RPMI8226 (cell line): ENCODE results near the gene TFEB.

ENCODE experiments used
- DNase-seq: peaks from one replicate; pipeline ENCODE4 v3.0.0-alpha.2; 2015

The TFEB gene

DNA sequence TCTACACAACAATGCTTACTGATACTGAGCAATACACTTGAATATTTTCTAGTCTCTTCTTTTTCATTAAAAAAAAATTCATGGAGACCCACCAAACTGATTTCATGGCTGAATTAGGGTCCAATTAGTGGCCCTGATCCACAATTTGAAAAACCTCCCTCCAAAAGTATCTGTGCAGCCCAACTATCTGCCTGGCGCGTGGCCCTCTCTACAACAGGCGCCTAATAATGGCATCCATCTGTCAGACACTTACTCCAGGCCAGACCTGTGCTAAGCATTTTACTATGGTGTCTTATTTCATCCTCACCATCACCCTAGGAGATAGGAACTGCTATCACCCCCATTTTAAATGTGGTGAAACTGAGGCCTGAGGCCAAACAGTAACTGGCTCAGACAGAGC lies 14.0 kb downstream of the TFEB start:
- no peak for DNase-seq

DNA sequence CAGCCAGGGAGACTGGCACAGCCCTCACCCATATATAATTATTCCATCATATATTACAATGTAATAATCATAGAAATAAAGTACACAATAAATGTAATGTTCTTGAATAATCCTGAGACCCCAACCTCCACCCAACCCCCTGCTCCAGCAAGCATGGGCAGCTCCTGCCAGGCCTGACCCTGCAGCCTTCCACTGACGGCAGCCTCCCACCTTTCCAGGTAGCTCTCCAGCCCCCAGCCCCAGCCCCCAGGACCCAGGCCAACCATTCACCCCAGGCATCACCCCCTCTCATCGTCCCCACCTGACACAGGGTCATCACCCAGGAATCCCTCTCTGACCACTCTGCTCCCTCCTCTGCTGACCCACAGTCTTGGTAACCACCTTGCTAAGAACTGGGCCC lies 14.6 kb downstream of the TFEB start:
- DNase-seq, result no peak

DNA sequence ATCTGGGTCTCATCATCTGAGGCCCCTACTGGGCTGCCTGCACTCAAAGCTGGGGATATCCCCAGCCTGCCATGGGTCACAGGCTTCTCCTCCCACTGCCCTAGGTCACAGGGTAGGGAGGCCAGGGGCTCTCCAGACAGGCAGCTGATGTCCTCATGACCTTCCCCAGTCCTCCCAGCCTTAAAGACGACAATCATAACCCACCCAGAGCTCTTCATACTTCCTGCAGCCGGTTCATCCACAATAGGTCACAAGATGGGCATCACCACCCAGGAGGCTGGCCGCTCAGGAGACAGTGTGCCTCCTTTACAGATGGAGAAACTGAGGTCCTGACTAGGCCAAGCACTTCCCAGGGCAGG lies 15.2 kb downstream of the TFEB start:
- DNase-seq, result no peak

DNA sequence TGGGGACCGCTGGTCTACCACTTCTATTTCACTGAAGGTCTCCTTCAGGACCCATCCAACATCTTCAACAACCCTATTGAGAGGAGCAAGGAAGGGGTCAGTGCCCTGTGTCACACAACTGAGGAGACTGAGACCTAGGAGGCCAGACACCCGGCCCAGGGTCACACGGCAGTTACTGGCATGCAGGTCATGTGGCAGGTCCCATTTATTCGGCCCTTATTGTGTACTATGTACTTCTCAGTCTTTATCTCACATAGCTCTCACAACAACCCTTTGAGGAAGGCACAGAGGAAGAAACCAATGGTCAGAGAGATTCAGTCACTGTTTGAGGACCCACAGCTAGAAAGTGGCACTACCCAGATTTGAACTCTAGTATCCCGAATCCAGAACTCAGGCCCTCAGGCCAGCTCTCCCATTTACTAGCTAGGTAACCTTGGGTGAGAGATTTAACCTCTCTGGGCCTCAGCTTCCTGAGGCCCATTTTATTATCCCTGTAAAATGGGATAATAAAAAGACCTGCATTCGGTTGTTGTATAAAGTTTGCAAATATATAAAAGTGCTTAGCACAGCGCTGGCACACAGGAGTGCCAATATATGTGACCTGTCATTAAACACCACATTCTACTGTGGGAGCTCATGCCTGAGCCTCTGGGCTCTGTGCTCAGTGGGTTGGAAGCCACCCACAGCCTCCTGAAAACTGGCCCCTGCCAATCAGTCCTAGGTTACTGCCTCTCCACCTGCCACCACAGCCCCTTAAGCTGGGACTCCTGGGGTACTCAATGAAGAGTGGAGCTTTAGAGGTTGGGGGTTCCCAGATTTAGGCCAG lies 15.8 kb downstream of the TFEB start:
- no peak for DNase-seq

DNA sequence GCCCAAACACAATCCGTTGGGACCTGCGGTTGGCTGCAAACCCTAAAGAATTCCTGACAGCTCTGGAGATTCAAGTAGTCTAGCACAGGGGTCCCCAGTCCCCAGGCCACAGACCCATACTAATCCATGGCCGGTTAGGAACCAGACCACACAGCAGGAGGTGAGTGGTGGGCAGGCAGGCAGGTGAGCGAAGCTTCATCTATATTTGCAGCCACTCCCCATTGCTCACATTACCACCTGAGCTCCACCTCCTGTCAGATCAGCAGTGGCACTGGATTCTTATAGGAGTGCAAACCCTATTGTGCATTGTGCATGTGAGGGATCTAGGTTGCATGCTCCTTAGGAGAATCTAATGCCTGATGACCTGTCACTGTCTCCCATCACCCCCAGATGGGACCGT lies 16.6 kb downstream of the TFEB start:
- no peak for DNase-seq

DNA sequence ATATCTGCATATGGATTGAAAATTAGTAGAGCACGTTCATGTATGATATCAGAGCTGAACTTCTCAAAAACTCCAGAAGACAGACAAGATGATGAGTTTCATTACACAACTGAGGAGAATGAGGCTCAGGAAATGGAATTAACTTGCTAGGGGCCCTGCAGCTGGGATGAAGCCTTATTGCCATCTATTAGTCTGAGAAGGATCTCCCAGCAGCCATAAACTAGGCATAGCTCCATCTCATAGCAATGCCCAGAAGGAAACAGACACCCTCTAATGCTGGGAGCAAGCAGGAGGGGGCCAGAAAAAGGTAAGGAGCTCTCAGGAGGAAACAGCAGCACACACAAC lies 18.0 kb downstream of the TFEB start:
- no peak for DNase-seq

DNA sequence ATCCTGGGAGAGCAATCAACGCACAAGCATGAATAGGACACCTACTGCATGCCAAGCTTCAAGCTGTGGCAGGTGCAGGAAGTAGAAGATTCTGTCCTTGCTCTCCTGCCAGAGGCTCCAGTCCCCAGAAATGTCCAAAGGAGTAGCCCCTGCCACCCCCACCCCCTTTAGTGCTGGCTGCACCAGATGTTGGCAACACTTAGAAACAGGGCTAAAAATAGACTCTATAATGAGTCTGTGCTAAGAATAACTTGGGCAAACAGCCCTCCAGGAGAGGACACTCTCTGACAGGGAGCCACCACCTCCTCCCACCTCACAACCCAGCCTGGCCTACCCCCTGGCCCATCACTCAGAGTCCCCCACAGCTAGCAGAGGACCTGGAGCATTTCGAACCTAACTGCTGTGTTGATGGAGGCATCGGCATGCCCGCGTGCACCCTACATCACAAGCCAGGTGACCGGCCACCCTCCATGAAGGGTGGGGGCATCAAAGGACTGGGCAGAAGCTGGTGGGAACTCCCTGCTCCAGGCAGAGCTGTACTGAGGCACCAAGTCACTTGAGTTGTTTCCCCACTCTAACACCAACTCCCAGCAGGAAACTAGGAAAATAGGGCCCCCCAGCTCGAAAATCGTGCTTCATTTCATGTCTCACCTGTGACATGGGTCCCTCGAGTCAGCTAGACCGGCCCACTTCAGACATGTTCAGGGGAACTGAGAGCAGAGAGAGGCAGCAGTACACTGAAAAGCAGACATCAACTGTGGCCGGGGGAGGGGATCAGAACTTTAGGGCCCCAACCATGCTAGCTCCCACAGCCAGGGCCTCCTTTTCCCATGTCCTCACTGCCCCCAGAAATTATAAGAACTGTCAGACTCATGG lies 18.7 kb downstream of the TFEB start:
- peak; percentile 32 for DNase-seq

DNA sequence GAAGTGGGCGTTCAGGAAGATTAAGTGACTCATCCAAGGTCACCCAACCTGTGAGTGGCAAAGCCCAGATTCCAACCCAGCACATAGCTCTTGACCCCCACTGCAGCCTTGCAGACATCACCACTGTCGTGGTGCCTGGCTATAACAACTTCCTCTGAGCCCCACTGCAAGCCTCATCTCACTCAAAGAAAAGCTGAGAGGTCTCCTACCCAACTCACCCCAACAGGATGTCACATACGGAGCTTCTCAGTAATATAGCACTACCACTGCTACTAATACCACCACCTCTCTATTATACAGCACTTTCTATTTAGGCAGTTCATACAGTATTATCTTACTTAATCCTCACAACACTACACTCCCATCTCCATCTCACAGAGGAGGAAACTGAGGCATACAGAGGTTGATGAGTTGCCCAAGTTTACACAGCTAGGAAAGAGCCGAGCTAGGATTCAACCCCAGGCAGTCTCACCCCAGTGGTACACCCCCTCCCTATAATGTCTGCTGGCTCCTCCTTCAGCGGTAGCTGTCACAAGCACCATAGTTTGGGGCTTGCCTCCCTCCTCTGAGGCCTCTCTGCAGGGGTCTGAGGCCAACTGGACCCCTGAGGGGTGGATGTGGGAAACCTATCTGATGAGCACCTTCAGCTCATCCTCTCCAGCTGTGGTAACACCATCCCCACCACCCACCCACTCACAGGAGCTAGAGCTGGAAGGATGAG lies 19.5 kb downstream of the TFEB start:
- DNase-seq, result no peak

DNA sequence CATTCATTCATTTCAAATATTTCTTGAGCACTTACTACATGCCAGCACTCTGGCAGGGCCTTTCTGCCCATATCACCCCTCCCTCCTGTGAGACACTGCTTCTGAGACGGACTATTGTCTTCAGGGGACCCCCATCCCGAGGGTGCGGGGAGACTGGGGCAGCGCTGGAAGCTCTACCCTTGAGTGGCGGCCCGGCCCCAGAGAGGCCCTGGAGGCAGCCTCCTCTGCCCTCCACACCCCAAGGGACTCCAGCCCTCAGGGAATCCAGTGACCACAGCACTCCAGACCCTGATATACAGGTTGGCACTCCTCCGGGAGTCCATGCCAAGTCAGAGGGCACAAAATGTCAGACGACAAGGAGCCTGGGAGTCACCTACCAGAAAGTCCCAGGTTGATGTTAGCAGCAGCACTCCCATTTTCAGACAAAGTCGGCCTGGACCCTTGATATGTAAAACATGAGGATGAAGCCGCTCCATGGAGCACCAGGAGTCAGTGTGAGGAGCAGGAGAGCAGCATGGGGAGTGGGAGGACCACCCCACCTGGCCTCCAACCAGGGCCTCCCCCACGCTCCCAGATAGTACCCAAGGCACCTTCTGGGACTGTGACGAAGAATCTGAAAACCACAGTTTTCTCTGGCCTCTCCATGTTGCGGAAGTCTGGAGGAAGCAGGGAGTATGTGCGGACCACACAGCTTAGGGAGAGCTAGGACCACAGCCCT lies 20.7 kb downstream of the TFEB start:
- no peak for DNase-seq

DNA sequence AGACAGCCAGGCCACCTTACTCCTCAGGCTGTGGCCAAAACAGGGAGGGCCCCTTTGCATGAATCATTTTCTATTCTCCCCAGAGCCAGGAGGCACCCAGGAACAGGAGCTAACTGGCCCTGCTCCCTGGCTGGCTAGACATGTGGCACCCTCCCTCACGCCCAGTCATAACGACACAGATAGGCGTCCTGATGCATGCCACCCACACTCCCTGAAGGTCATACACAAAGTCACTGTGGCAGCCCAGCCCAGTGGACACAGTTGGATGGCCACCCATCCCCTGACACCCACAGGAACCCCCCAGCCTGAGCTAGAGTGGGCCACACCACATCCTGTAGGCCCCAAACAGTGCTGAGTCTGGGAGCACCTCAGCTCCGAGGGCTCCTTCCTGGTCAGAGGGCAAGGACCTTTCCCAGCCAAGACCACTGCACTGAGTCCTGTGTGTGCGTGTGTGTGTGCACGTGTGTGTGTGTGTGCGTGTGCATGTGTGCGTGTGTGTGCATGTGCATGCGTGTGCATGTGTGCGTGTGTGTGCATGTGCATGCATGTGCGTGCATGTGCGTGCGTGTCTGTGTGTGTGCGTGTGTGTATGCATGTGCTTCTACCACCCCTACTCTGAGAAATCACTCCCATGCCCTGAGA lies 21.6 kb downstream of the TFEB start:
- DNase-seq, result no peak

DNA sequence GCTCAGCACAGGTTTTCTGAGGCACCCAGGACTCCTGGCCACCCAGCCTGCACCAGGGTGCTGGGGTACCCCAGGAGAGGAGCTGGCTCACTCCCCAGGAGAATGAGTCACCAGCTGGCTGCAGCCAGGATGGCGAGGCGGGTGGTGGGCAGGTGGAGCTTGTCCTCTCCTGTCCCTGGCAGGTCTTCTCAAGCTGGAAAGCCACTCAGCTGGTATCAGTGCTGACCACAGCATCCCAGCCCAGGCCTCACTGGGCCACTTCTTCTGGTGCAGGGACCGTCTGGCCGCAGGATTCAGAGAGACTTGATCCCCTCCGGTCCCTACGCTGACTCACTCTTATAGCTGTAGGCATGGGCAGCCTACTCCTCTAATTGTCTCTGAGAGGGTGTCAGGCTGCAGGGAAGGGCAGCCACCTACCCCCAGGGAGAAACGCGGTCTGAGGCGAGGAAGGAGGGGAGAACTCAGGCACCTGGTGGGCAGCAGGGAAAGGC lies 22.2 kb downstream of the TFEB start:
- DNase-seq, result peak; percentile 35

DNA sequence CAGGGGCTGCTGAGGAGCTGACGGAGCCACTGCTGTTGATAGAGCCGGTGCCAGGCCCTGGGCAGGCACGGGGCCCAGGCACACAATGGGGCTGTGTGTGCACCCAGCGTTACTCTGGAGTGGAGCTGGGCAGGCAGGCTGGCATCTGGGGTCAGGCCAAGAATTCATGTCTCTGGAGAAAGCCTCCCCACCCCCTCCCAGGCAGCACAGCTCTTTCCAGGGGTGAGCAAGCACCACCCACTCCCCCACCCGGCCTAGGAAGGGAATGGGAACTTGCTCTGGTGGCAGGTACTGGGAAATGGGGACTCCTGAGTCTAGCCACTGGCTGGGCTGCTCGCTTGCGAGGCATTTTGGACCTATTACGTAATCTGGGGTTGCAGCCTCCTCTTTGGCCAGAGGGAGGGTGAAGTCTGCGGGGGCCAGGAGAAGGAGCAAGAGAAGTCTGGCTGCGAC lies 22.7 kb downstream of the TFEB start:
- DNase-seq, result no peak

DNA sequence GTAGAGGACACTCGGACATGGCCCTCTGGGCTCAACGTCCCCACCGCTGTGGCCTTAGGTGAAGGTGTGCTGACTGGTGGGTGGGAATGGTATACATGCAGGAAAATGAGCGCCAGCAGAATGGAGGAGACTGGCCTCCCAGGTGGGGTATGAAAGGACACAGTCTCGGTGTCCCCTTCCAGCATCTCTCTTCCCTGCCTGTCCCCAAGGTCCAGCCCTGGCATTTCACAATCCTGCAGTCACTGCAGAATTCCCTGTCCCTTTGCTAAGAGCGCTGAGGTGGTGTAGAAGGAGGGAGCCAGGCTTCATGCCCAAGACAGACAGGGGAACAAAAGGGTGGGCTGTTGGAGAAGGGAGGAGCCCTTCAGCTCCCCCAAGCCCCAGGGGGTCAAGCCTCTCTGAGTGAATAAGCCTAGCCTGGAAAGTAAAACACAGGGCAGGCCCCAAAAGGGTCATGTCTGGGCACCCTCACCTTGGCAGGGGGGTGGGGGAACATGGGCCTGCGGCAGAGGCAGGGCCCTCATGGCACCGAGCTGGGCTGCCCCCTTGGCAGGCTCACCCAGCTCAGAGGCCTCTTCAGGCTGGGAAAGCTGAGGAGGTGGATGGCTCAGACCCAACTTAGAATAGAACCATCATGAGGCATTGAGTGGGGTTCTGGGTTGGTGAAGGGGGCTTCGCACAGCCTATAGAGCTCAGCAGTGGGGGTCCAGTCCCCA lies 23.9 kb downstream of the TFEB start:
- DNase-seq, result no peak

DNA sequence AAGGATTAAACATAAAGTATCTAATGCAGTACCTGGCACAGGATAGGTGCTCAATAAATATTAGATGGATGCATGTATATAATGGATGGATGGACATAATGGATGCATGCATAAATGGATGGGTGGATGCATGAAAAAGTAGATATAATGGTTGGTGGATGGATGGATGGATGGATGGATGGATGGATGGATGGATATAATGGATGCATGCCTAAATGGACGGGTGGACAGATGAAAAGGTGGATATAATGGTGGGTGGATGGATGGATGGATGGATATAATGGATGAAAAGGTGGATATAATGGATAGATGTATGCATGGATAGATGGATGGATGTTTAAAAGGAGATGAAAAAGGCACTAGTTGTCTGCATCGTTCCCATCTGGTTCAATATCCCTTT lies 26.0 kb downstream of the TFEB start:
- no peak for DNase-seq

DNA sequence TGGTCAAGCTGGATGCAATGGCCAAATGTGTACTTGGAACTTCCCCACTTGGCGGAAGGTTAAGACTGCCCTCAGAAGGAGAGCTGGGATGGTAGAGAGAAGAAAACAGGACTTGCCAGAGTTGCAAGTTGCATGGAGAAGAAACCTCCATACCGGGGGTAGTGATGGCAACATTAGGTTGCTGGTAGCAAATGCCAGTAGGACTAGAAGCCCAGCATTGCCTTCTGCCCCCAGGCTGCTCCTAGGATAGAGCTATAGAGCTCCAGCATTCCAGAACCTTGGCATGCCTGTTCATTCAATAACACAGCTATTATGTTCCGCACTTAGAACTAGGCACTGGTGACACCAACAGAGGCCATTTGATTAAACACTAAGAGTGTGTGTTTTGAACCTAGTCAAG lies 26.6 kb downstream of the TFEB start:
- no peak for DNase-seq

DNA sequence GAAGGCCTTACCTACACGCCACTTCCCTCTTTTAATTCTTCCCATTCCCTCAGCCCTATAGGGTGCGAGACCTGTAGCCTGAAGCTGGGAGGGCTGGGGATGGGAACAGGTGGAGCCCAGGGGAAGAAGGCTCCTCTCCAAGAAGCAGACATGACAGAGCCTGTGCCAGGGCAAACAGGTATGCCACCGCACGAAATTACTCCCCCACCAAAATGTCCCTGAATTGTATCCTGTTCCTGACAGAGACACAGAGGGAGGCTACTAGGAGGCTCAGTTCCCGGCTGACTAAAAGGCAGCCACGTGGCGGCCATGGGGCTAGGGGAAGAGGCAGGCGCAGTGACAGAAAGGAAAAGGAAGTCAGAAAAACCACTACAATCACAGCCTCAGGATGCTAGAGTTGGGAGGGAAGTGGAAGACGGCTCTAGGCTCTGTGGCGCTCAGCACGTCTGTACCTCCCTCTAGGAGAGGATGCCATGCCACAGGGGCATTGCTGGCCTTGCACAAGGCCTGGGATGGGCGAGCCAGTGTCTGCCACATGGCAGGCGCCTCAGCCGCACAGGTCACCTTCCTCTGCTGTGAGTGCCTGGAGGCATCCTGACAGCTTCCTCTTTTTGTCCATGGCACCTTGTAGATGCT lies 27.7 kb downstream of the TFEB start:
- DNase-seq, result peak; percentile 62

DNA sequence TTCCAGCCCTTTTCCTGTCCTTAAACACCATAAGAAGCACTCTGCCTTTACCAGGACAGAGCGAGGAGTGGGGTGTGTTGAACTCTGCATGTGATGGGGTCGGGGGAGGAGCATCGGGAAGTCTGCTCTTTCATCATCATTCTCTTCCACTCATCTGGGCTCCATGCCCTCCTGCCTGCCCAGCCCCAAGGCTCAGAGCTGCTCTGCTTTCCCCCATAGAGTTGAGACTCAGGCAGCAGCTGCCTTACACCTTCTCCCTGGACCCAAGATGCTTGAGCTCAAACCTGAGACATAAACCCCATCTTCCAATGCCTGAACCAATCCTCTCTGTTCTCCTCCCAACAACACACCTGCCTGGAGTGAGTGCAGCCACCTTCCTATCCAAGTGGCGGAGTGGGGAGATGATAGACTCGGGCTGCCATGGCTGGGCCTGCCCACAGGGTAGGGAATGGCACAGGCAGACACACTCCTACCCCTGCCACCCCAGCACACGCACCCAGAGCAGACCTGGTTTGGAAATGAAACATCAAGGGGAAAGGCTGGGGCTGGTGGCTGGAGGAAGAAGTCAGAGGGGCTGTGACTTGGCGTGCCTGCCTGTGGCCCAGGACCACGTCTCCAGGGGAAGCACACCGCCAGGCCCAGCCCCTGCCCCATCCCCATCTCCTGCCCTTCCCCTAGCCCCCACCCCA lies 28.4 kb downstream of the TFEB start:
- no peak for DNase-seq

DNA sequence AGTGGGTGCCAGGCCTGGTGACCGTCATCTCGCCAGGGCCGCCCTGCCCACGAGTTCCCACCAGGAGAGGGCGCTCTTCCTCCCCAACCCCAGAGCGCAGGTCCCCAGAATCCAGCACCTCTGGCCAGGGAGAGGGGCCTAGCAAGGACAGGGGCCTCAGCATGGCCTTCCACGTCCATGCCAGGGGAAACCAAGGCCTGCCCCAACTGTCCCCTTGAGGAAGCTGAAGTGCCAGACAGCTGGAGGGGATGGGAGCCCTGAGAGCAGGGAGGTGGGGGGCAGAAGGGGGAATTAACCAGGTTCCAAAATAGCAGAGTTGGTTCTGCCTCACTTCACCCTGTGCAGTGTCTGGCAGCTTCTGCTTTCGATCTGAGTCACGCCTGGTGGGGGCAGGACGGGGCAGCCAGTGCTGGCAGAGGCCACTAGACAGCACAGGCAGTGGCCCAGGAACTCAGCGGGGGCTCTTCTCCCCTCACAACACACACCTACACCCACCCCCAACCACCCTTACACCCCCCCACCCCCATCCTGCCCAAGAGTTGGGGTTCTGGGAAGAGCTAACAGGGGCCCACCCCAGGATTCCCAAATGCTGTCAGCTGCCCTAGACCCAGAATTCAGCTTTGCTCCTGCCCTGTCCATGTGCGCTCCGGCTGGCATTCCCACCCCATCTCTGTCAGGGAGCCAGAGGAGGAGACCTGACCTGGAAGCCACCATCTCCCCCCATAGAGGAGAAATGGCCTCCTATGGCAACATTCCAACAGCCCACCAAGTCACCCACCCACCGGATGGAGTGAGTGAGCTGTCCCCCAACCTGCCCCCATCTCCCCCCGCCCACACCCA lies 29.2 kb downstream of the TFEB start:
- DNase-seq, result peak; percentile 84

DNA sequence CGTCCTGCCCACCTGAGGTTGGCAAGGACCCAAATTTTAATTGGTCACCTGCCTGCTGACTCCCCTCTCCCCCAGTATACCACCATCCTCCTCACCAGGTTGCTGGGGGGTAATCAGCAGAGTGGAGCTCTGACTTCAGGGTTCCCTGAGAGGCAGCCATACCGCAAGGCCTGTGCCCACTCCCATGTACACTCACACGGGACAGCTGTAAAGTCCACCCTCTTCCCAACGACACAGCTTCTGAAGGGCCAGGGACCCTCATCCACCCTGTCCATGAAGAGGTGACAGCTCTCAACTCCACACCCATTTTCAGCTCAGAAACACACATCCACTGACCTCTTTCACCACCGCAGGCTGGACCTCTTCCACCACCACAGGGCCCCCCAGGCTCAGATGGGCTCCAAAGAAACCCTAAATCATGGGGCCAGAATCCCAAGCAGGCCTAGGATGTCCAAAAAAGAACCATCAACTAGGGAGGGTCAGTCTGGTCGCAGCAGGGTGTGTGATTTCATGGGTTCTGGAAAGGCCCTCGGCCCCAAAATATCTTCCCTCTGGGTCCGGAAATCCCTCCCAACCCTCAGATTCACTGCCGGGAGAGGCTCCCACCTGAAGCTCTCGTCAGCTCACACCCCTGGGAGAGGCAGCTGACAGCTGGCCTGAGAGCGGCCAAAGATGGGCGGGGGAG lies 30.0 kb downstream of the TFEB start:
- DNase-seq, result no peak
